DMS 273 treated with DMSO at 0.1 percent for 48 hours (cell line): Measurements from ENCODE around the gene SYNCRIP.
"Not testable (repeated sequence)": the region's sequence is repeated elsewhere in the genome, so short reads cannot be mapped to it uniquely, and the experiment has no call there.

Experiments
- DNase-seq: peaks from one replicate; lab custom pipeline; 2025; lab: John Stamatoyannopoulos, UW

Gene SYNCRIP

GRCh38 chr6:85642774-85643536 is at the start of gene SYNCRIP:
TSS of gene SYNCRIP (minus strand) at chr6:85642886. CDS start at chr6:85641439, 1,447 bp downstream.
- peak; percentile 89 for DNase-seq

DNA sequence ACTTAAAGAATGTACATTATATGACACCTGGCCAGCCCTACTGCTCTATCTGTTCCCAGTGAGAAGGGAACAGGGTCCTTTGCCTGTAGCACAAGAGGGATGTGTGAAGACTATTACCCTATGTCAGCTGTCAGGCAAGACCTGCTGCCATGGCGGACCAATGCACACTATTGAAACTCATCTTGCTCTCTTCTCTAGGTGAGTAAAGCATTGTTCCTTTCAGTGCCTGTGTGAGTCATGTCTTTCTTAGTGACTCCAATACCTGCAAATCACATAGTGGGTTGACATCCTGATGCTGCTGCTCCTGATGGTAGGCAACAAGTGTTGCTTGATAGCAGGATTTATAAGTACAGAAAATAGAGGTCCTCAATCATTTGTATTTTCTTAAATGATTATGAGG is 48.8 kb upstream of the SYNCRIP start:
- no peak for DNase-seq

DNA sequence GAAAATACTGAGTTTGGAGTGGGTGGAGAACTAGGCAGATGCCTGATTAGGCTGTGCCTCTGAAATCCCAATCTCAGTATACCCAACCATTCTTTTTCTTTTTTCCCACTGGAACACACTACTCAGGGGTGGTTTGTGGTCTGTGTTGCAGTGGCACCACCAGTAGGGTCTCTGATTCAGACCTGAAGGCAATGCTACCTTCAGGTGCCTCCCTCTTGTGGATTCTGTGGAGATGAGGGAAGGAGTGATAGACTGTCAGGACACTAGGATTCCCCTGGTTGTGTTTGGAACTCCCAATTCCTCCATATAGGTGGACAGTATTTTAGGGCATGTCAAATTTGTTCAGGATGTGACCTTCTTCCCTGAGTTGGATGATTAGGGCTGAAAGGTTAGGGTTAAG is 47.4 kb upstream of the SYNCRIP start:
- DNase-seq: no peak

GRCh38 chr6:85685713-85686112 is 43.0 kb upstream of the SYNCRIP start:
- no peak for DNase-seq

- no peak for DNase-seq
These were observed 42.1 kb upstream of the SYNCRIP start for GRCh38 chr6:85684809-85685171.

GRCh38 chr6:85684133-85684808 is 41.6 kb upstream of the SYNCRIP start:
- no peak for DNase-seq

GRCh38 chr6:85681899-85682298 is 39.2 kb upstream of the SYNCRIP start:
- not testable (repeated sequence) for DNase-seq

- no peak for DNase-seq
These were observed 37.7 kb upstream of the SYNCRIP start for GRCh38 chr6:85680388-85680787.

DNA sequence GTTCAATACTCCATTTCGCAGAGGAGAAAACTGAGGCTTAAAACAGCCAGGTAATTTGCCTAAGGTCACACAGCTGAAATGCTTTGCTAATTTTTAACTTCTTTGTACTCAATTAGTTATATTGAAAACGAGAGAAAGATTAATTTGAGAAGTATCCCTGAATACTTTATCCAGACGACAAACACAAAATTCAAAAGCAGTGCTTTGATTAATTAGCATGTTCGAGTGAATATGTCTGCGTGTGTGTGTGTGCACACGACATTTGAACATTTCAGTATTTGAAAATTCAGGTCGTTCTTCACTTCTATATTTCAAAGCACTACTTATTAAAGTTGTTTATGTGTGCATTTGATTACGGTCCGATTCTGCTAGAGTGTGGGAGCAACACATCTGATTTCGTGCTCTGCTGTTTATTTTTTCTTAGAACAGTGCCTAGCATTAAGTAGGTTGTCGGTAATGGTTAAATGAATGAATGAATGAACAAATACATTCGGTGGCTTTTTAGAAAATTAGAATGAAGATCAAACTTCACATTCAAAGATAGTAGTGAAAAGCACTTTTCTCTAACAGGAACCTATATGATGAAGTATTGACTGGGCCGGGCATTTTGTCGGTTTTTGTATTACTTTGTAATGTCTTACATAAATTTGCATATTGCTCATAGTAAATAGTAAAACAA is 36.9 kb upstream of the SYNCRIP start:
- DNase-seq: no peak

DNA sequence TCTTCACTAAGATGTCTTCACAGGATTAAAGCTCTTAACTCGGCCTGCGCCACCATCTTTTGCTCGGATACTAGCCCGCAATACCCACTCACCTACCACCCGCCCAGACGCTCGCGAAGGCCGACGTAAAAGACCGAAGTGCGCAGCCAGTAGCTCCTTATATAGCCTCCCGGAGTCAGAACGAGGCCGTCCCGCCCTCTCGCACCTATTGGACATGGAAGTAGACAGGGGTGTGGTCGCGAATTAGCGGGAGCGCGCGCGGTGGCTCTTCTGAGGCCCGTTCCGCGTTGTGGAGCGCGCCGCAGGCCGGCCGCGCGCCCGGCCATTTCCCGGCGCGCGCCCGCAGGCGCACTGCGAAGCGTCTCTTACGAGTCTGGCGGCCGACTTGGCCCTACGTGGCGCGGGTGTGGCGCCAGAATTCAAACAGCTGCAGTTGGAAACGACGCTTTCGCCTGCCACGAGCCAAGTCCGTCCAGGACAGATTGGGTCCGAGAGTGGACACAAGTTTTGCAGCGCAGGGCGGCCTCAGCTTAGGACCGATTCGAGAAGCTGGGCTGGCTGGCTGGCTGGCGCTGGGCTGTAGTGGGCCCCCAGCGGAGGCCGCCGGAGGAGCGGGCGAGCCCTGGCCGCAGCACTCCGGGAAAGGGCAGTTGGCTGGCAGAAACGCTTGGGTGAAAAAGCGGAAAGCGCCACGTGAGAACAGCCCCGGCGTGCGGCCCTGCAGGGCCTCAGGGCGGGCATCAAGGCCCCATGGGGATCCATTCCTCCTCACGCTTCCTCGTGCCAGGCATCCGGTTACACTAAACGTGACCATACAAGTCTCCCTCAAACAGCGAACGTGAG is 36.1 kb upstream of the SYNCRIP start:
- peak; percentile 96 for DNase-seq

GRCh38 chr6:85678026-85678601 is 35.4 kb upstream of the SYNCRIP start:
- no peak for DNase-seq

DNA sequence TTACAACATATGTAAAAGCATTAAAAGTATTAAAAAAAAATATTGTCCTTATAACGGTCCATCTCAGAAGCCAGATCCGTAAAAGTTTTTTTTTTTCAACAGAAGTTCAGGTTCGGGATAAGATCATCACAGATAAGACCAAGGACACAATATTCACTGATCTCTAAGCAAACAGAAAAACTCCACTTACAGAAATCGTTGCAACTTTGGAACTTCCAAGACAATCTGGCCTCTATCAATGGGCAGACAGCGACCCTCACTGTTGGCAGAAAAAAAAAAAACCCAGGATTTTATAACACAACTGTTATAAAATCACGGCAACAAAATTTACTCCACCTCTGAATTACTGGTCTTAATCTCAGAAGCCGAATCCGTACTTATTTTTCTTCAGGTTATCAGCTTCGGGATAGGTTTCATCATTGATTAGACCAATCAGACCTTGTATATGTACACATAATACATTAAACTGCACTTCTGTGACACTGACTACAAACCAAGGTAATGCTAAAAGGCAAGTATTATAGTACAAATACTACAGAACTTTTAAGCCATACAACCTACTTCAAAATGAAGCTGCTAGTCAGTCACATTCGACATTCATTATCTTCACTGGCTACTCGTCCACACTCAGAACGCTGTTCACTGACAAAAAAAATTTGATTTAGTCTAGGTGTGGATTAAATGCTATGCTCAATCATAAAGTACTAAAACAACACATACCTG is 34.7 kb upstream of the SYNCRIP start:
- no peak for DNase-seq

GRCh38 chr6:85676086-85676729 is 33.5 kb upstream of the SYNCRIP start:
- no peak for DNase-seq

DNA sequence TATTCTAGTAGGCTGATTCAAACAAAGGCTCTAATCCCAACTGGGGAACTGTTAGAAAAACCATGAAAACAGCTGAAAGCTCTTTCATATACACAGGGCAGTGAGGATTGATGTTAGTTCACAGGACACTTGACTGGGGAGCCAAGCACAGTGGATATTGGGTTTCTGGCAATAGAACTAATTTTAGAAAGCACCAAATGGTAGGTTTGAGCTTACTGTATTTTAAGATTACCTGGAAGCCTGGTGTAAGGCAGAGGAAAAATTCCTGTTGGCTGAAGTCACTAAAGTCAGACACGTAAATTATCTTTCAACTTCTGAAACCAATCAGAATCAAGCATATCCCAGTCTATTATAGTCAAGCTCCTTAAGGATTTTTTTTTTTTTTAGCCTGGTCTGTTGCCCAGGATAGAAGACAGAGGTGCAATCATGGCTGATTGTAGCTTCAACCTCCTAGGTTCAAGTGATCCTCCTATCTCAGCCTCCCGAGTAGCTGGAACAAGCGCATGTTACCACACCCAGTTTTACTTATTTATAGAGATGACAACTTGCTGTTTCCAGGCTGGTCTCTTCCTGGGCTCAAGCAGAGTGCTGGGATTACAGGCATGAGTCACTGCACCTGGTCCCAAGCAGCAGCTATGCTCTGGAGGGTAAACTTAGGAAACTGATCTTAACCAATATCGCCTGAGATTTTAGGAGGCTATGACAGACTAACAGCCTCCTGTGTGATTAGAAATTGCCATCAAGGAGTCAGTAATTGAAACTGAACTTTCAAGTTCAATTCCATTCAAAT is 32.5 kb upstream of the SYNCRIP start:
- no peak for DNase-seq

- DNase-seq: no peak
These were observed 31.9 kb upstream of the SYNCRIP start for GRCh38 chr6:85674604-85675003.

DNA sequence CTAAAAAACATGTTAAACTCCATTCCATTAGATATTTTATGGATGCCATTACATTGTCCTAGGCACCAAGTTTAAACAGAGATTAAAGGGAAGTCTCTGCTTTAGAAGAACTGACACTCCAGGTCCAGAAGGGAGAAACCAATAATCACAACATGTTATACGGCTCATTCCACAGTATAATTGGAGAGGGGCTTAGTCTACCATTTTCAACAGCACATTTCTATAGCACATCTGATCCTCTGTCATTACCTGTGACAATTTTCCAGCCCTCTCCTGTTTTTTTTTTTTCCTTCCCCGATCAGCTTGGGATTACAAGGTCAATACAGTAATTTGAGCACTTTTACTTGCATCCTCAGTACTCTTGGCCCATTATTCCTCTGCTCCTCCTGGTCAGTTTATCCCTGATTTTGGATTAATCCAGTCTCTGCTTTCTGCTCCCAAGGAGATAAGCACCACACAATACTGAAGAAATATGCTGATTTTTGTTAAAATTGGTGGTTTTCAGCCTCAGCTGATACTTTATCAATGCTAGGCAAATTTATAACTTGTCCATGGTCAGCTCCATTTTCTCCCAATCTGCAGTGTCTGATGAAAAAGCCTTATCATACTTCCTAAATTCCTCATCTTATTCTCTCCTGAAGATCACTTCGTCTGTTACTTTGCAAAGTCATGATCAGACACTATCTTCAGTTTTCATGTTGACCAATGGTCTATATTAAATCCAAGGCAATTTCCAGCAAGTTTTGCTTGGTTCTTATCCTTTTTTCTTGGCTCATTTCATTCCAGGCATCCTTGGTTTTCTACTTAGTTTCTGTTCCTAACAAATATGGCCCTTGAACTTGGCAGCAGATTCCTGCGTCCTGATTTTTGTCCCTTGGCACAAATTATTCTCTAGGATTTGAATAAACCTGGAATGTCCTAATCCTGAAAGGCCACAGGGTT is 30.8 kb upstream of the SYNCRIP start:
- peak; percentile 25 for DNase-seq

DNA sequence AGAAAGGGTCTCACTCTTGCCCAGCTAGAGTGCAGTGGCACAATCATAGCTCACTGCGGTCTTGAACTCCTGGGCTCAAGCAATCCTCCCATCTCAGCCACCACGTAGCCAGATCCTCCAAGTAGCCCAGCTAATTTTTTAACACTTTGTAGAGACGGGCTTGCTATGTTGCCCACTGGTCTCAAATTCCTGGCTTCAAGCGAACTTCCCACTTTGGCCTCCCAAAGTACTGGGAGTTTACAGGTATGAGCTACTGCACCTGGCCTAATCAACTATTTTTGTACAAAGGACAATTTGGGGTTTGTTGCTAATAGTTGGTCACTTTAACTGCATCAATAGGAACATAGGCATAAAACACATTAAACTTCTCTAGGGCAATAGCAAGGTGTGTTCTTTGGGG is 29.9 kb upstream of the SYNCRIP start:
- DNase-seq: no peak

DNA sequence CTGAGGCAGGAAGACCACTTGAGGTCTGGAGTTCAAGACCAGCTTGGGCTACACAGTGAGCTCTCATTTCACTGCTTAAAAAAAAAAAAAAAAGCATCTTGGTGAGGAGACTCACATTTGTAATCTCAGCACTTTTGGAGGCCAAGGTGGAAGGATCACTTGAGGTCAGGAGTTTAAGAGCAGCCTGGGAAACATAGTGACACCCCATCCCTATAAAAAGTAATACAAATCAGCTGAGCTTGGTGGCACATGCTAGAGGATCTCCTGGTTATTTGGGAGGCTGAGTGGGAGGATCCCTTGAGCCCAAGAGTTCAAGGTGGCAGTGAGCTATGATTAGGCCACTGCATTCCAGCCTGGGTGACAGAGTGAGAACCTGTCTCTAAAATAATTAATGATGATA is 29.4 kb upstream of the SYNCRIP start:
- DNase-seq: no peak

DNA sequence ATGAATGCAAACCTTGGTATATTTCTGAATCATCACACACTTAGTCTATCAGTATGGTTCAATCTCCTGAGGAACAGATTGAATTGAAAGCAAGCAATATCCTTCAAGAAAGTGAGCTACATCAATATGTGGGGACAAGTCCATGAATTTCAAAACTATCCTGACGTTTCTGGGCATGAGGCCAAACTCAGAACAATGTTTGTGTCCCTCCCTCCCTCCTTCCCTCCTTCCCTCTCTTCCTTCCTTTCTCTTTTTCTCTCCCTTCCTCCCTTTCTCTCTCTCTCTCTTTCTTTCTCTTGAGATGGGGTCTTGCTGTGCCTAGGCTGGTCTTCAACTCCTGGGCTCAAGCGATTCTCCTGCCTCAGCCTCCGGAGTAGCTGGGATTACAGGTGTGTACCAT is 27.9 kb upstream of the SYNCRIP start:
- no peak for DNase-seq
